Spleen (tissue), 7 donors: ENCODE measurements around the gene GCSAM.

ENCODE experiments used
- CTCF ChIP-seq, 11 experiments: fragments of 200-600 bp in 7 of 11; fragments of 450-650 bp in 4 of 11; sonication (generic) in 4 of 11; IDR thresholded peaks in 8 of 11; conservative IDR thresholded peaks in 3 of 11; 1 replicate in 7 of 11; 2 replicates in 4 of 11; pipeline versions ENCODE4 v1.4.0 to v1.8.0; 2016 to 2021; ENCODE audit warnings: antibody characterized with exemption in 11 of 11, inconsistent platforms in 4 of 11, mild to moderate bottlenecking in 1 of 11
- POLR2A ChIP-seq, 3 donors: fragments of 450-650 bp; IDR thresholded peaks; one replicate each; pipeline ENCODE4 v1.5.1; 2017; ENCODE audit warnings: antibody characterized with exemption in 3 of 3, mild to moderate bottlenecking in 1 of 3
- POLR2AphosphoS5 ChIP-seq, 3 donors: sonication (generic); formaldehyde crosslinking; IDR thresholded peaks; one replicate each; pipeline ENCODE4 v1.5.1; 2017; ENCODE audit warnings: antibody characterized with exemption in 3 of 3
- donor health status: DM: no; HTN: no; CAD: no; lungs with moderate emphysema.
- donor health status: DM: no; HTN: no; CAD: no.
- donor health status: DM: no; HTN: no; CAD: no.

DNA sequence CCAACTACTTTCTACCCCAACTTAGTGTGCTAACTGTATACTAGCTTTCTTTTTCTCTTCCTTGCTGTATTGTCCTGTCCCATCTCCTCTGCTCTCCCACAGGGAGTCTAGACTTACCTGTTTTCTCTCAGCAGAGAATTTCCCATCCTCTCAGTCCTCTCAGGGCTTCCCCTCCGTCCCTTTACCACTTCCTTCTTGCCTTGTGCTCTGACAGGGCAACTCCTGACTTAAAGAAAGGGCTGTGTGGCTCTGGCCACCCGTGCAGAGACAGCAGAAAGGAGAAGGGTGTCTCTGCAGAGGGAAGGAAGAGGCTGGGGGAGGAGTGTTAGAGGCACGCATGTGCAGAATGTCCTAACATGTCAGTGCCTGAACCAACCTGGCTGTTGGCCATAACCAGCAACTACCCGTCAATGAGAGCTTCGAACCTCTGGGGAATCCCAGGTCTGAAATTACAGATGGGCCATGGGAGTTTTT, at the start of gene GCSAM:
- TF ChIP-seq POLR2AphosphoS5 (IDR thresholded peaks at IDR 0.05) (peak in 2 of 3 donors; percentile 71 to 85), CTCF (IDR thresholded peaks at IDR 0.05 in 8 of 11, conservative IDR thresholded peaks at IDR 0.05 in 3 of 11) (no peak), POLR2A (IDR thresholded peaks at IDR 0.05) (no peak)
